ENCODE results near the gene DGKB.

DGKB gene

GRCh38 chr7:14843755-14844154 lies 58.8 kb downstream of the DGKB start:
- no peak overlapping the region for H3K27ac Mint-ChIP-seq
- ATAC-seq = no peak
- H3K4me3 Mint-ChIP-seq = no peak overlapping the region
- H3K9me3 Mint-ChIP-seq = peaks cover 3% of the 10 kb centered on the region
- no peaks in the 10 kb centered on the region for H3K27me3 Mint-ChIP-seq
- no peaks in the 10 kb centered on the region for H3K36me3 Mint-ChIP-seq
- no peaks in the 10 kb centered on the region for H3K4me1 Mint-ChIP-seq

GRCh38 chr7:14842523-14842922 lies 60.0 kb downstream of the DGKB start:
- no peaks in the 10 kb centered on the region for H3K27me3 Mint-ChIP-seq

GRCh38 chr7:14841869-14842268 lies 60.7 kb downstream of the DGKB start:
- no peak overlapping the region for H3K27ac Mint-ChIP-seq
- no peaks in the 10 kb centered on the region for H3K27me3 Mint-ChIP-seq
- H3K9me3 Mint-ChIP-seq = peaks cover 3% of the 10 kb centered on the region
- ATAC-seq = no peak
- H3K4me3 Mint-ChIP-seq = no peak overlapping the region
- H3K36me3 Mint-ChIP-seq = no peaks in the 10 kb centered on the region
- no peaks in the 10 kb centered on the region for H3K4me1 Mint-ChIP-seq

More at GRCh38 chr7:14842523-14842922, 60.0 kb downstream of the DGKB start:
- Mint-ChIP-seq H3K4me1 (no peaks in the 10 kb centered on the region), H3K9me3 (peaks cover 3% of the 10 kb centered on the region), H3K36me3 (no peaks in the 10 kb centered on the region), H3K27ac (no peak overlapping the region), H3K4me3 (no peak overlapping the region)
- ATAC-seq = no peak

- Mint-ChIP-seq H3K4me1 (no peaks in the 10 kb centered on the region), H3K27me3 (no peaks in the 10 kb centered on the region), H3K27ac (no peak overlapping the region), H3K4me3 (no peak overlapping the region), H3K36me3 (no peaks in the 10 kb centered on the region), H3K9me3 (peaks cover 3% of the 10 kb centered on the region)
- ATAC-seq = no peak
Measured at GRCh38 chr7:14841086-14841485, 61.5 kb downstream of the DGKB start.

GRCh38 chr7:14839307-14839706 lies 63.2 kb downstream of the DGKB start:
- no peak overlapping the region for H3K4me3 Mint-ChIP-seq
- H3K9me3 Mint-ChIP-seq = peaks cover 3% of the 10 kb centered on the region
- no peak for ATAC-seq

GRCh38 chr7:14837216-14837615 lies 65.3 kb downstream of the DGKB start:
- H3K36me3 Mint-ChIP-seq = no peaks in the 10 kb centered on the region
- ATAC-seq = no peak
- H3K27me3 Mint-ChIP-seq = no peaks in the 10 kb centered on the region
- H3K9me3 Mint-ChIP-seq = peaks cover 7% of the 10 kb centered on the region
- H3K4me1 Mint-ChIP-seq = no peaks in the 10 kb centered on the region
- no peak overlapping the region for H3K27ac Mint-ChIP-seq
- H3K4me3 Mint-ChIP-seq = no peak overlapping the region

More at GRCh38 chr7:14839307-14839706, 63.2 kb downstream of the DGKB start:
- Mint-ChIP-seq H3K36me3 (no peaks in the 10 kb centered on the region), H3K4me1 (no peaks in the 10 kb centered on the region), H3K27me3 (no peaks in the 10 kb centered on the region), H3K27ac (no peak overlapping the region)

GRCh38 chr7:14836571-14837189 lies 65.9 kb downstream of the DGKB start:
- Mint-ChIP-seq H3K27me3 (no peaks in the 10 kb centered on the region), H3K36me3 (no peaks in the 10 kb centered on the region), H3K27ac (no peak overlapping the region), H3K4me1 (no peaks in the 10 kb centered on the region), H3K9me3 (peaks cover 7% of the 10 kb centered on the region), H3K4me3 (no peak overlapping the region)
- no peak for ATAC-seq

- H3K27me3 Mint-ChIP-seq = no peaks in the 10 kb centered on the region
- H3K36me3 Mint-ChIP-seq = no peaks in the 10 kb centered on the region
- no peak for ATAC-seq
- H3K4me1 Mint-ChIP-seq = no peaks in the 10 kb centered on the region
- no peak overlapping the region for H3K4me3 Mint-ChIP-seq
- peaks cover 7% of the 10 kb centered on the region for H3K9me3 Mint-ChIP-seq
- no peak overlapping the region for H3K27ac Mint-ChIP-seq
Measured at GRCh38 chr7:14836006-14836405, 66.5 kb downstream of the DGKB start.

GRCh38 chr7:14835384-14835783 lies 67.2 kb downstream of the DGKB start:
- Mint-ChIP-seq H3K9me3 (peaks cover 4% of the 10 kb centered on the region), H3K27ac (no peak overlapping the region)

GRCh38 chr7:14834883-14835282 lies 67.7 kb downstream of the DGKB start:
- H3K4me3 Mint-ChIP-seq = no peak overlapping the region
- H3K9me3 Mint-ChIP-seq = peaks cover 4% of the 10 kb centered on the region
- H3K27me3 Mint-ChIP-seq = no peaks in the 10 kb centered on the region
- no peaks in the 10 kb centered on the region for H3K36me3 Mint-ChIP-seq
- no peak overlapping the region for H3K27ac Mint-ChIP-seq
- no peaks in the 10 kb centered on the region for H3K4me1 Mint-ChIP-seq
- ATAC-seq = no peak

More at GRCh38 chr7:14835384-14835783, 67.2 kb downstream of the DGKB start:
- Mint-ChIP-seq H3K27me3 (no peaks in the 10 kb centered on the region), H3K4me1 (no peaks in the 10 kb centered on the region), H3K4me3 (no peak overlapping the region), H3K36me3 (no peaks in the 10 kb centered on the region)
- ATAC-seq = no peak

- Mint-ChIP-seq H3K4me1 (no peaks in the 10 kb centered on the region), H3K4me3 (no peak overlapping the region), H3K27me3 (no peaks in the 10 kb centered on the region), H3K9me3 (peaks cover 4% of the 10 kb centered on the region), H3K27ac (no peak overlapping the region), H3K36me3 (no peaks in the 10 kb centered on the region)
- ATAC-seq = no peak
Measured at GRCh38 chr7:14834456-14834855, 68.1 kb downstream of the DGKB start.

- peaks cover 4% of the 10 kb centered on the region for H3K9me3 Mint-ChIP-seq
- H3K27ac Mint-ChIP-seq = no peak overlapping the region
- H3K36me3 Mint-ChIP-seq = no peaks in the 10 kb centered on the region
- H3K4me1 Mint-ChIP-seq = no peaks in the 10 kb centered on the region
- ATAC-seq = no peak
- no peaks in the 10 kb centered on the region for H3K27me3 Mint-ChIP-seq
- no peak overlapping the region for H3K4me3 Mint-ChIP-seq
Measured at GRCh38 chr7:14833707-14834106, 68.8 kb downstream of the DGKB start.

- Mint-ChIP-seq H3K4me3 (no peak overlapping the region), H3K27ac (no peak overlapping the region), H3K36me3 (no peaks in the 10 kb centered on the region), H3K4me1 (no peaks in the 10 kb centered on the region), H3K27me3 (no peaks in the 10 kb centered on the region), H3K9me3 (peaks cover 2% of the 10 kb centered on the region)
- no peak for ATAC-seq
Measured at GRCh38 chr7:14828053-14828452, 74.5 kb downstream of the DGKB start.

- no peak for ATAC-seq
- Mint-ChIP-seq H3K4me1 (no peaks in the 10 kb centered on the region), H3K4me3 (no peak overlapping the region), H3K36me3 (no peaks in the 10 kb centered on the region), H3K27ac (no peak overlapping the region), H3K27me3 (no peaks in the 10 kb centered on the region), H3K9me3 (peaks cover 2% of the 10 kb centered on the region)
Measured at GRCh38 chr7:14826426-14826825, 76.1 kb downstream of the DGKB start.

- Mint-ChIP-seq H3K27me3 (no peaks in the 10 kb centered on the region), H3K27ac (no peak overlapping the region)
Measured at GRCh38 chr7:14825912-14826311, 76.6 kb downstream of the DGKB start.

GRCh38 chr7:14822481-14822854 lies 80.1 kb downstream of the DGKB start:
- H3K36me3 Mint-ChIP-seq = no peaks in the 10 kb centered on the region
- H3K27me3 Mint-ChIP-seq = no peaks in the 10 kb centered on the region
- no peak overlapping the region for H3K27ac Mint-ChIP-seq
- H3K4me1 Mint-ChIP-seq = no peaks in the 10 kb centered on the region
- no peak overlapping the region for H3K4me3 Mint-ChIP-seq
- no peaks in the 10 kb centered on the region for H3K9me3 Mint-ChIP-seq
- no peak for ATAC-seq

More at GRCh38 chr7:14825912-14826311, 76.6 kb downstream of the DGKB start:
- Mint-ChIP-seq H3K36me3 (no peaks in the 10 kb centered on the region), H3K9me3 (peaks cover 2% of the 10 kb centered on the region), H3K4me3 (no peak overlapping the region), H3K4me1 (no peaks in the 10 kb centered on the region)
- ATAC-seq = no peak
